Panc1 (cell line): Measurements from ENCODE around the gene APOF. TPM values are rescaled to one million over a fixed set of nuclear protein-coding genes. Genes with fewer than 3 reads are reported as not detected.
"Not testable (repeated sequence)": the region's sequence is repeated elsewhere in the genome, so short reads cannot be mapped to it uniquely, and the experiment has no call there.

Source experiments
- ATAC-seq: fragments of 200-7000 bp; cut with Tn5 transposase; 2 replicates; pipeline ENCODE4 v1.9.1; 2020; ENCODE audit warnings: mild to moderate bottlenecking, moderate library complexity
- BruUV-seq: library from RNA; stranded (reverse); fragments of 400-500 nt; replicated peaks from 2 replicates; lab custom pipeline; 2021; lab: Mats Ljungman, UMichigan
- CTCF ChIA-PET: fragments of 300-600 bp; sonication (Branson Sonifier 250); formaldehyde crosslinking; loops from one replicate; lab custom pipeline; 2022; ENCODE audit warnings: antibody characterized with exemption; lab: Charles Lee
- POLR2A ChIA-PET: fragments of 300-600 bp; sonication (Branson Sonifier 250); formaldehyde crosslinking; loops from one replicate; lab custom pipeline; 2022; ENCODE audit warnings: antibody characterized with exemption; lab: Charles Lee
- DNase-seq: peaks from one replicate; pipeline ENCODE4 v3.0.0-alpha.2; 2010; ENCODE audit warnings: low read depth, low spot score
- H3K27ac ChIP-seq: 2 replicates; pipeline ENCODE4 v1.5.1; 2011; ENCODE audit warnings: mild to moderate bottlenecking, low read length, inconsistent platforms
- H3K27me3 ChIP-seq: fragments of 200-500 bp; sonication (Bioruptor generic); 2 replicates; pipeline ENCODE4 v1.6.0; 2014; ENCODE audit warnings: low read length, inconsistent platforms; ENCODE audit not compliant: control insufficient read depth, insufficient read depth
- H3K36me3 ChIP-seq: fragments of 200-500 bp; sonication (Bioruptor generic); 2 replicates; pipeline ENCODE4 v1.5.1; 2014; ENCODE audit warnings: inconsistent platforms, mild to moderate bottlenecking, low read length, moderate library complexity; ENCODE audit not compliant: control insufficient read depth, insufficient read depth
- H3K4me1 ChIP-seq: 2 replicates; pipeline ENCODE4 v1.5.1; 2011; ENCODE audit warnings: inconsistent platforms, mild to moderate bottlenecking, low read length, moderate library complexity; ENCODE audit not compliant: control insufficient read depth, insufficient read depth
- H3K4me3 ChIP-seq, 2 experiments: 2 replicates each; pipeline ENCODE4 v1.5.1; 2011 to 2012; ENCODE audit warnings: low read depth in 2 of 2, low read length in 2 of 2, mild to moderate bottlenecking in 2 of 2, inconsistent platforms in 1 of 2, moderate library complexity in 1 of 2
- H3K9me3 ChIP-seq: fragments of 200-500 bp; sonication (Bioruptor generic); 2 replicates; pipeline ENCODE4 v1.5.1; 2014; ENCODE audit warnings: low read depth, mild to moderate bottlenecking, inconsistent platforms, low read length, moderate library complexity; ENCODE audit not compliant: control insufficient read depth, insufficient read depth
- POLR2AphosphoS5 ChIP-seq: IDR thresholded peaks from 2 replicates; pipeline ENCODE4 v1.6.1; 2012; ENCODE audit warnings: mild to moderate bottlenecking, low read depth, low read length, moderate library complexity
- SIN3A ChIP-seq: IDR thresholded peaks from 2 replicates; pipeline ENCODE4 v1.6.1; 2012; ENCODE audit warnings: low read depth, mild to moderate bottlenecking, low read length, moderate library complexity, borderline replicate concordance; ENCODE audit not compliant: insufficient read depth
- TCF7L2 ChIP-seq: IDR thresholded peaks from 2 replicates; pipeline ENCODE4 v1.6.1; 2011; ENCODE audit warnings: mild to moderate bottlenecking, low read depth, low read length, inconsistent platforms
- in situ Hi-C: cut with HindIII; loops from 2 replicates; pipeline ENCODE4 v1.10.0; 2016; ENCODE audit warnings: low sequenced_read_pairs, low pct_unique_long_range_greater_than_20kb
- intact Hi-C: fragments of 100-400 bp; cut with micrococcal nuclease; formaldehyde crosslinking; loops from one replicate; pipeline ENCODE4 v1.10.0; 2022; ENCODE audit not compliant: unreplicated experiment
- total RNA-seq: library from RNA; stranded (reverse); gene quantifications from one replicate; pipeline ENCODE4 v1.2.1, GENCODE V29; 2021; ENCODE audit not compliant: unreplicated experiment
- TF ChIP-seq, protein P1 (sequence below), 2 experiments: IDR thresholded peaks; 2 replicates each; pipeline ENCODE4 v1.6.1; 2011 to 2012; ENCODE audit warnings: low read depth in 2 of 2, control low read depth in 1 of 2, low read length in 1 of 2, mild to moderate bottlenecking in 1 of 2, moderate library complexity in 1 of 2; ENCODE audit not compliant: insufficient read depth in 1 of 2
- TF ChIP-seq, protein P2 (sequence below): fragments of 450-650 bp; IDR thresholded peaks from 2 replicates; pipeline ENCODE4 v1.5.1; 2017; ENCODE audit warnings: mild to moderate bottlenecking

The APOF gene
- total RNA-seq, 1 experiment from 2014 or later = 0.10 TPM

DNA sequence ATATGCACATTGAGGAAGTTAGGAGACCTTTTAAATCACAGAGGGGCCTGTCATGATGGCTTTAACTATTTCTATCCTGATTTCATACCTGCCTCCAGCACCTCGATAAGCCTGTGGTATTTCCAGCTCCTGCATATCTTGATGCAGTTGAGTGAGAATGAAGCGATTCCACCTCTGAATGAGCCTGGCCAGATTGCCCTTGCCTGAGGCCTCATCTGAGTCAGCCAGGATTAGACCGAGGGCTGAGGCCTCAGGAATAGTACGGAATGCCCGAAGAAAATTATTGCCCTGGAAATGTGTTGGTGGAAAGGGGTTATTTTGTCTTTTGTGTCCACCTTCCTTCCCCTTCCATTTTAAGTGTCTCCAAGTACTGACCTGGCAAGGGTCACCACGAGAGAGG lies 38.5 kb downstream of the APOF start:
- CTCF ChIA-PET = no interaction called here
- H3K27ac ChIP-seq = no peak overlapping the region
- in situ Hi-C loops = no loop called here

DNA sequence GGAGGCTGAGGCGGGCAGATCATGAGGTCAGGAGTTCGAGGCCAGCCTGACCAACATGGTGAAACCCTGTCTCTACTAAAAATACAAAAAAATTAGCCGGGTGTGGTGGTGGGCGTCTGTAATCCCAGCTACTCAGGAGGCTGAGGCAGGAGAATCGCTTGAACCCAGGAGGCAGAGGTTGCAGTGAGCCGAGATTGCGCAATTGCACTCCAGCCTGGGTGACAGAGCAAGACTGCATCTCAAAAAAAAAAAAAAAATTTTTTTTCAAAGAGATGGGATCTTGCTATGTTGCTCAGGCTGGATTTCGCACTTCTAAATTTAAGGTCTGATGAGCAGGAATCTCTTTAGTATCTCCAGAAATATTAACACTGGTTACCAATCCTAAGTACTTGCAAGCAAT lies 41.0 kb downstream of the APOF start:
- DNase-seq, H3K27ac ChIP-seq, H3K36me3 ChIP-seq, ATAC-seq, H3K4me3 ChIP-seq, H3K4me1 ChIP-seq, POLR2A ChIA-PET, BruUV-seq, H3K9me3 ChIP-seq, in situ Hi-C loops, intact Hi-C loops, H3K27me3 ChIP-seq: not testable (repeated sequence)
- CTCF ChIA-PET = interaction anchor here (0.7 kb wide), 1 partner anchor 130 kb away, joined by 6 read pairs; no protein-coding TSS in a partner anchor

More for the DNA sequence above, 38.5 kb downstream of the APOF start:
- TF ChIP-seq TCF7L2 (no peak), SIN3A (no peak), POLR2AphosphoS5 (no peak)
- TF ChIP-seq, protein P1, sequence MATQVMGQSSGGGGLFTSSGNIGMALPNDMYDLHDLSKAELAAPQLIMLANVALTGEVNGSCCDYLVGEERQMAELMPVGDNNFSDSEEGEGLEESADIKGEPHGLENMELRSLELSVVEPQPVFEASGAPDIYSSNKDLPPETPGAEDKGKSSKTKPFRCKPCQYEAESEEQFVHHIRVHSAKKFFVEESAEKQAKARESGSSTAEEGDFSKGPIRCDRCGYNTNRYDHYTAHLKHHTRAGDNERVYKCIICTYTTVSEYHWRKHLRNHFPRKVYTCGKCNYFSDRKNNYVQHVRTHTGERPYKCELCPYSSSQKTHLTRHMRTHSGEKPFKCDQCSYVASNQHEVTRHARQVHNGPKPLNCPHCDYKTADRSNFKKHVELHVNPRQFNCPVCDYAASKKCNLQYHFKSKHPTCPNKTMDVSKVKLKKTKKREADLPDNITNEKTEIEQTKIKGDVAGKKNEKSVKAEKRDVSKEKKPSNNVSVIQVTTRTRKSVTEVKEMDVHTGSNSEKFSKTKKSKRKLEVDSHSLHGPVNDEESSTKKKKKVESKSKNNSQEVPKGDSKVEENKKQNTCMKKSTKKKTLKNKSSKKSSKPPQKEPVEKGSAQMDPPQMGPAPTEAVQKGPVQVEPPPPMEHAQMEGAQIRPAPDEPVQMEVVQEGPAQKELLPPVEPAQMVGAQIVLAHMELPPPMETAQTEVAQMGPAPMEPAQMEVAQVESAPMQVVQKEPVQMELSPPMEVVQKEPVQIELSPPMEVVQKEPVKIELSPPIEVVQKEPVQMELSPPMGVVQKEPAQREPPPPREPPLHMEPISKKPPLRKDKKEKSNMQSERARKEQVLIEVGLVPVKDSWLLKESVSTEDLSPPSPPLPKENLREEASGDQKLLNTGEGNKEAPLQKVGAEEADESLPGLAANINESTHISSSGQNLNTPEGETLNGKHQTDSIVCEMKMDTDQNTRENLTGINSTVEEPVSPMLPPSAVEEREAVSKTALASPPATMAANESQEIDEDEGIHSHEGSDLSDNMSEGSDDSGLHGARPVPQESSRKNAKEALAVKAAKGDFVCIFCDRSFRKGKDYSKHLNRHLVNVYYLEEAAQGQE (IDR thresholded peaks at IDR 0.05; ENCODE audit: insufficient read depth in 1 of 2, low read depth in 2 of 2, low read length in 1 of 2) = no peak
- TF ChIP-seq, protein P2, sequence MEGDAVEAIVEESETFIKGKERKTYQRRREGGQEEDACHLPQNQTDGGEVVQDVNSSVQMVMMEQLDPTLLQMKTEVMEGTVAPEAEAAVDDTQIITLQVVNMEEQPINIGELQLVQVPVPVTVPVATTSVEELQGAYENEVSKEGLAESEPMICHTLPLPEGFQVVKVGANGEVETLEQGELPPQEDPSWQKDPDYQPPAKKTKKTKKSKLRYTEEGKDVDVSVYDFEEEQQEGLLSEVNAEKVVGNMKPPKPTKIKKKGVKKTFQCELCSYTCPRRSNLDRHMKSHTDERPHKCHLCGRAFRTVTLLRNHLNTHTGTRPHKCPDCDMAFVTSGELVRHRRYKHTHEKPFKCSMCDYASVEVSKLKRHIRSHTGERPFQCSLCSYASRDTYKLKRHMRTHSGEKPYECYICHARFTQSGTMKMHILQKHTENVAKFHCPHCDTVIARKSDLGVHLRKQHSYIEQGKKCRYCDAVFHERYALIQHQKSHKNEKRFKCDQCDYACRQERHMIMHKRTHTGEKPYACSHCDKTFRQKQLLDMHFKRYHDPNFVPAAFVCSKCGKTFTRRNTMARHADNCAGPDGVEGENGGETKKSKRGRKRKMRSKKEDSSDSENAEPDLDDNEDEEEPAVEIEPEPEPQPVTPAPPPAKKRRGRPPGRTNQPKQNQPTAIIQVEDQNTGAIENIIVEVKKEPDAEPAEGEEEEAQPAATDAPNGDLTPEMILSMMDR = no peak
- Histone ChIP-seq H3K9me3 (no peaks in the 10 kb centered on the region), H3K36me3 (peaks cover 4% of the 10 kb centered on the region; the same call in 1 of the 2 replicates), H3K27me3 (no peaks in the 10 kb centered on the region), H3K4me1 (no peaks in the 10 kb centered on the region), H3K4me3 (no peak overlapping the region)
- intact Hi-C loops = no loop called here
- no TSS peak for BruUV-seq
- POLR2A ChIA-PET = no interaction called here
- DNase-seq (no peak), ATAC-seq (no peak)

DNA sequence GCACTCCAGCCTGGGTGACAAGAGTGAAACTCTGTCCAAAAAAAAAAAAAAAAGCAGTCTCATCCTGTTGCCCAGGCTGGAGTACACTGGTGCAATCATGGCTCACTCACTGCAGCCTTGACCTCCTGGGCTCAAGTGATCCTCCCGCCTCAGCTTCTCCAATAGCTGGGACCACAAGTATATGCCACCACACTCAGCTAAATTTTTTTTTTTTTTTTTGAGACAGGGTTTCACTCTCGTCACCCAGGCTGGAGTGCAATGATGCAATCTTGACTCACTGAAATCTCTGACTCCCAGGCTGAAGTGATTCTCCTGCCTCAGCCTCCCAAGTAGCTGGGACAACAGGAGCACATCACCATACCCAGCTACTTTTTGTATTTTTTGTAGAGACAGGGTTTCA lies 41.6 kb downstream of the APOF start:
- no TSS peak for BruUV-seq
- no peak overlapping the region for H3K4me3 ChIP-seq
- intact Hi-C loops (no loop called here), in situ Hi-C loops (no loop called here)
- H3K27ac ChIP-seq = no peak overlapping the region
- ATAC-seq = no peak
- ChIA-PET POLR2A (no interaction called here), CTCF (interaction anchor here (0.7 kb wide), 1 partner anchor 131 kb away, joined by 6 read pairs; no protein-coding TSS in a partner anchor)
- no peaks in the 10 kb centered on the region for H3K9me3 ChIP-seq
- H3K36me3 ChIP-seq = peaks cover 4% of the 10 kb centered on the region; the same call in 1 of the 2 replicates
- TF ChIP-seq TCF7L2 = no peak
- TF ChIP-seq, protein P1 (IDR thresholded peaks at IDR 0.05; ENCODE audit: insufficient read depth in 1 of 2, low read depth in 2 of 2, low read length in 1 of 2) = no peak
- no peak for TF ChIP-seq POLR2AphosphoS5
- no peak for TF ChIP-seq SIN3A
- TF ChIP-seq, protein P2 = no peak
- no peaks in the 10 kb centered on the region for H3K27me3 ChIP-seq
- H3K4me1 ChIP-seq = no peaks in the 10 kb centered on the region
- DNase-seq = no peak
